HS-27A (cell line): Measurements from ENCODE around the gene SLC9A7.

Experiments
- DNase-seq: peaks from one replicate; pipeline ENCODE4 v3.0.0-alpha.2; 2012; ENCODE audit warnings: low read depth, missing footprints

Gene SLC9A7

DNA sequence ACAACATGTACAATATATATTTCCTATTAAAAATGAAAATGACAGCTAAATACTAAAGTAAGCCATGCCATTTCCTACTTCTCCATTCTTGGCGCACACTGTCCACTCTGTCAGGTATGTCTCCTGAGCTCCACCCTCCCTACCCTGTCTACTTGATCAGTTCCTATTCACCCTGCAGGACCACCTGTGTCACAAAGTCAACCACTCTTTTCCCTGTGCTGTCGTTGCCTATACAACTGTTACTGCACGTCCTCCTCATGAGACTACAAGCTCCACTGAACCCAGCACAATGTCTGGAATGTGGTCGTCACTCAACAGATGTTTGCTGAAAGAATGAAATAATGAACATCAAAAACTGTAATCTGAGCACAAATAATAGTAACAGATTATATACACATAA lies 54.9 kb downstream of the SLC9A7 start:
- no peak for DNase-seq

DNA sequence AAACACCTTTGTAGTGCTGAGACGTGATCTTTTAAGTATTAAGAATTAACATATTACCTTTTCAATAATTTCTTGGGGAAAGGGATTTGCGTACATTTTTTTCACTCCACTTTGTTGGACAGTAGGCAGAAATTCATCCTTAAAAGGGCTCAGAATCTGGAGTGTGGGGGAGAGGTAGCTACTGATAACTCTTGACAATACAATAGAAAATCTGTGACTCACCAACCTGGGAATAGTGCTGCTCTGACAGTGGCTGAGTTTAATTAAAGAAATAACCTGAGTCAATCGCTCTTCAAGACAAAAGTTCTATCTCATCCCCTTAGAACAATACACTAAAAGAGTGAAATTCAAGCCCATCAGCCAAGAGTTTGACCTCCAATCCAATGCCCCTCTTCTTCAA lies 60.2 kb downstream of the SLC9A7 start:
- no peak for DNase-seq

DNA sequence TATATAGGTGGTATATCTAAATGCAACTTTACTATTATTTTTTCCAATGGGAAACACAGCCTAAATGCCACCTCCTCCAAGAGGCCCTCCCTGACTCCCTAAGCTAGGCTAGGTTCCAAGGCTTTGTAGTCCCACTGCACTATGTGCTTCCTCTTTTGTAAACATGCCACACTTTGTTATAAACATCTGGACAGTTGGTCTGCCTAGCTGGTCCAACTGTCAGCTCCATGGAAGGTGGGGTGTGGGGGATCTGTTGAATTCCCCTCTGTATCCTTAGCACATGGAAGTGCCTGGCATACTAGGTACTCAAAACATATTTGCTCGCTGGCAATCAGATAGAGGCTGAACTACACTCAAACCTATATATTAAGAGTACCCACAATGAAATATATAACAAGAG lies 63.4 kb downstream of the SLC9A7 start:
- DNase-seq = no peak

DNA sequence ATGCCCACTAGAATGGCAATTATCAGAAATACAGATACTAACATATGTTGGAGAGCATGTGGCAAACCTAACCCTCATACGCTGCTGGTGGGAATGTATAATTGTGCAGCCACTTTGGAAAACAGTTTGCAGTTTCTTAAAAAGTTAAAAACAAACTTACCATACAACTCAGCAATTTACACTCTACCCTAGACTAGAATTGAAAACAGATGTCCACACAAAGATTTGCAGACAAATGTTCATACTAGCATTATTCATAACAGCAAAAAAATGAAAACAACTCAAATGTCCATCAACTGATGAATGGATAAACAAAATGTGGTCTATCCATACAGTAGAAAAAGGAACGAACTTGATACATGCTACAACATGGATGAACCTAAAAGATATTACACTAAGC lies 64.4 kb downstream of the SLC9A7 start:
- DNase-seq = no peak

DNA sequence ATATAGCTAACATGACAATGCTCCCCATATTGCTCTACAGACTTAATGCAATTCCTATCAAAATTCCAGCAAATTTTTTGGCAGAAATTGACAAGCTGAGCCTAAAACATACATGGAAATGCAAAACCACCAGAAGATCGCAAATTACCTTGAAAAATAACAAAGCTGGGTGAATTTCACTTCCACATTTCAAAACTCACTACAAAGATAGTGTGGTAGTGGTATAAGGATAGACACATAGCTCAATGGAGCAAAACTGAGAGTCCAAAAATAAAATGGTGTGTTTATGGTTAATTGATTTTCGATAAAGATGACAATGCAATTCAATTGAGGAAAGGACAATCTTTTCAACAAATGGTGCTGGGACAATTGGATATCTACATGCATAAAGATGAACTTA lies 65.8 kb downstream of the SLC9A7 start:
- DNase-seq = no peak

DNA sequence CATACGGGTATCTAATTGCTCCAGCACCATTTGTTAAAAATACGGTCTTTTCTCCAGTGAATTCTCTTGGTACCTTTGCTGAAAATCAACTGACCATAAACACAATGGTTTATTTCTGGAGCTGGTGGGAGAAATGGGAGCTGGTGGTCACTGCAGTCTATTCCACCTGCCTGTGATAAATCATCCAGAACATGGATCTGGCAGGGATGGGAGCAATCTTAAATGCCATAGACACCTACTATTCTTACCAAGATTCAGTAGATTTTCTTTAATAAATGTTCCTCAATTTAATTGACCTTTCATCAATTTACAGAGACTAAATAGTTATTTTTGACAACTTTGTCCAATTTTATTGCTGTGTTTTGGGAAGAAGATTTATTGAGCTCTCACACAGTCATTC lies 68.1 kb downstream of the SLC9A7 start:
- no peak for DNase-seq

DNA sequence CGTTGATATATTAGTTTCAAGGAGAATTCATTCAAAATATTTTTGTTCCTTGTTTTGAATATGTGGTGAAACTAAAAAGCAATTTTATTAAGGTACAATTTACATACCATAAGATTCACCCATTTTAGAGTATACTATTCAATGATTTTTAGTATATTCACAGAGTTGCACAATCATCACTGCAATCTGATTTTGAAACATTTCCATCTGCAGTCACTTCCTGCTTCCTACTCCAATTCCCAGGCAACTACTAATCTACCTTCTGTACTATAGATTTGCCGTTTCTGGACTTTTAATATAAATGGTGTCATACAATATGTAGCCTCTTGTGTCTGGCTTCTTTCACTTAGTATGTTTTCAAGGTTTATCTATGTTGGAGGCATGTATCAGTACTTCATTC lies 71.3 kb downstream of the SLC9A7 start:
- DNase-seq = no peak

DNA sequence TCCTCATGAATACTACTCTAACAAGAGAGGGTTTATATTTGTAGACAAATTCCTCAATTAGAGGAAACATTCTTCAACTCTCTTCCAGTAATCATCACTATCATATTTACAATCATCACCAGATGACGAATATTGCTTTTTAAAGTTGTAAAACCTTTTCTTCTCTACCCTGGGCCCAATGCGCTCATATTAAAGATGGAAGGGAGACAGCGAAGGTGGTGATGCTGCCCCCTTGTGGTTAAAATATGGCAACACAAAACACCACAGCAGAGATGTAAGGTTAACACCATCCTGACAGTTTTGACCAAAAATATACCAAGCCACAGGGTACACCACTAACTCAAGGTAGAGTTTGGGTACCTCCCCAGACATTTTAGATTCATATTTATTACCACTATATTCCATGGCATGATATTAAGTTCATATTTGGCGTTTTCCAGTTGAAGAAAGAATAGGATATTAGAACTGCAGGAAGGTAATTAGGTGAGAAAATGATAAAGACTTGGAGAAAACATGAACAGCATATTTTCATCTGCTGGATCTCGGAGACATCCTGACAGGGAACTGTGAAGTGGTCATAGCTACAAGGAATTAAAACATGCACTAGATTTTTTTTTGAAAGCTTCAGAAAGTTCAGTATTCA lies 72.8 kb downstream of the SLC9A7 start:
- DNase-seq = no peak

DNA sequence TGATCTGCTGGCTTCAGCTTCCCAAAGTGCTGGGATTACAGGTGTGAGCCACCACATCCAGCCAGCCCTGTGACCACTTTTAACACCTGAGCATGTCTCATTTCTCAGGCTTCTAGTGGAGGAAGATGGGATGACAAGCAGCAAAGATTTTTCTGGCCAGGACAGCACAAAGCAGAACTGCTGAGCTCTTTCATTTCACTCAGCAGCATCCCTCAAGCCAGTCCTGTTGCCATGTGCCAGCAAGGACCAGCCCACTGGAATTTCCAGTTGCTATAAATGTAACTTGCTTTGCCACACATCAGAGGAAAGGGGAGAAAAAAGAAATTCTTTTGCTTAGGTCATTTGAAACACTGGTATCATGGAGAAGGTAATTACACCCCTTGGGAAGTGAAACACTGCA lies 75.9 kb downstream of the SLC9A7 start:
- DNase-seq = no peak

DNA sequence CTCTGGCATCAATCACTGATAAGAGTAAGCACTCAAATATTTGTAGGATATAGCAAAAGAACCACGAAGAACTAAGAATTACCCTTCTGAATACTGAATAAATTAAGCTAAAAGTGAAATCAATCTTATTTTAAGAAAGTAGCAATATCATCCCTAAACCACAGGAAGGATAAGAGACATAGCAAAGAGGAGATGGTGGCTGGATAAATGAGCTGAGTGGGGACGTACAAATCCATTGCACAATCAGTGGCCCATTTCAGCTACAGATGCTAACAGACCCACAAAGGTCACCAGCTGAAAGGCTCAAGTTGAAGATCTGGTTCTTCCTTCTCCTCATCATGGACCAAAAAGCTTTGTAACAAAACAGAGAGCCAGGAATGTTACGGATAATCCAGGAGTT lies 77.1 kb downstream of the SLC9A7 start:
- DNase-seq = no peak

DNA sequence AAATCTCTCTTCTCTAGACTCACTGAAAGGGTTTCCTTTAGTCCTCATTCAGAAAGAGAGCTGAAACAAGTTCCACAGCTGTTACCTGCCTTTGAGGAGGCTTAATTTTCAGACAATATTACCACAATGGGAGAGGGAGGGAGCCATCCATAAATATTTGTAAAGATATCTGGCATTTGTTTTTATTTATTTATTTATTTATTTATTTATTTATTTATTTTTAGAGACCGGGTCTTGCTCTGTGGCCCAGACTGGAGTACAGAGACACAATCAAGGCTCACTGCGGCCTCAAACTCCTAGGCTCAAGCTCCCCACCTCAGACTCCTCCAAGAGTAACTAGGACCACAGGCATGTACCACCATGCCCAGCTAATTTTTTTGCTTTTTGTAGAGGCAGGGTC lies 80.7 kb downstream of the SLC9A7 start:
- DNase-seq = no peak

DNA sequence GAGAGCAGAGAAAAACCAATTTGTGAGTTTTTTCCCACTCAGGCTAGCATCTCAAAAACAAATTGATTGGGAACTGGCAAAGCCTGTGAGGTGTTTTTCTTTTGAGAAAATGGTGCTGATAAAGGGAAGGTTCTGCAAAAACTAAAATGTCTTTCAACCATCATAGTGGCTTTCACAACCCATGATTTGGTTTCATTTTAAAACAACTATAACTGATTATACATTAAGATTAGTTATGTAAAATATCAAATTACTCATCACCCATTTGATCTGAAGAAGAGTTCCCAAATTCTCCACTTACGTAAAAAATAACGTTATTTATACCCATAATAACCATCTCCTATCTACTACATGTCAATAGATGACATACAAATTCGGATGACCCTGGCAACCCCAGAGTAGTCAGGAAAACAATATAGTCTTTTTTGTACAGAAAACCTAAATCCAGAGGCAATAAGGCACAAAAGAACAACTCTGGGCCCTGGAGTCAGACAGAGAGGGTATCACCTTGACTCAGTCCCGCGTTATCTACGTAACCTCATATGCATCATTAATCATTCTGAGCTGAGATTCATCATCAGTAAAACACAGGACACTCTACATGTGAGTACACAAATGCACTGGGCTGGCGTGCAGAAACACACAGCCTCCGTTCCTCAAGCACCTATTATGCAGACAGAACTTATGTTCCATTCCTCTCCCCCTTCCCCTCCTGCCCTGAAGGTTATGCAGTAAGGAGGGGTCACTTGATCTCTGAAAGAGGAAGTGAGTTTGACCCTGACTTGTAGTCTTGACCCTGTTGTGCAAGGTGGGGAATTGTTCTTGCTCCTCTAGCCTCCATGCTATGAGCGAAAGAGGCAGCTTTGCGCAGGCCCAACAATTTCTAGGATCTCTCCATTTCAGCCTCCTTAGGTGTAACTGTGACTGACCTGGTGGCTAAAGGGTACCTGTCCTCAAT lies 82.2 kb downstream of the SLC9A7 start:
- no peak for DNase-seq

DNA sequence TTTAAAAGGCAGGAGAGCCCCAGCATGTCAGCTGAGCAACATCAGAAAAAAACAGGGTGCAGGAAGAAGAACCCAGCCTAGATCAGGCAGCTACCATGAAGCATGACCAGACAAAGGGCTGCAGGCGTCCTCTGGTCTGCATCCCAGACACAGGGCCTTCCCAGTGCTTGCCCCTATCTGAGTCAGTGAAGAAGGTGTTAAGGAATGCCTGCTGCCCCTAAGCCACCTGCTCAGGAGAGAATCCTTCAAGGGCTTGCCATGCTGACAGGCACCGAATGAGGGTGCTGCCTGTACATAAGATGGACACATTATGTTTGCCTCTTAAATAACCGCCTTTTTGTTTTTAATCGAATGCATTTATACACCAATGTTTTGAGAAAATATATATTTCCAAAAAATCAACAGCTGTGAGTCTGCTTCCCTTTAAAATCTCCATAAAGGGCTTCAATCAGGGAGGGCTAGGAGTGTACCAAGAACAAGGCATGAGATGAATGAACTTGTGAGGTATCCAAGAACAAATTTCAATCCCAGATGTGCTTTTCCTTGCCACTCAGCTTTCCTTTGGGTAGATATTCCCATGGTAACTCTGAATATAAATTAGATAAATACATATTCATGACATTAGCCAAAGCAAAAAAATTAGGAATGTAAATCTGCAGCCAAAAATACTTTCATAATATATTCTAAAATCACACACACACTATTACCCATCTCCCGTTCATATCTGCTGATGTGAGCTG lies 85.1 kb downstream of the SLC9A7 start:
- DNase-seq = no peak

DNA sequence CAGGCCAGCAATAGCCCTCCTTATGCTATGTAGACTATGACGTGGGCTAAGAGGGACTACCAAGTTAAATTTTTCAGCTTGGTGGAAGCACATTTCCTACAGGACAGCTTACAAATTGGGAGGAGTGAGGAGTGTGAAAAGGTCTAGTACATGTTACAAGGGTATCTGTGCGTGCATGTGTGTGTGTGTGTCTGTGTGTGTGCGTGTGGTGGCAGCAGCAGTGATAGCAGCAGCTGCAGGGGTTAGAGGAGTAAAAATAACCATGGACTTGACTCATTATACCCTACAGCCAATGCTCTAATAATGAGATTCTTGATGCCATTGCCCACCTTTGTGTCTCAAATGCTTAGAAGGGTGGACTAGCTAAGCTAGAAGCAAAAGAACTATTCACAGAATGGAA lies 88.6 kb downstream of the SLC9A7 start:
- no peak for DNase-seq

DNA sequence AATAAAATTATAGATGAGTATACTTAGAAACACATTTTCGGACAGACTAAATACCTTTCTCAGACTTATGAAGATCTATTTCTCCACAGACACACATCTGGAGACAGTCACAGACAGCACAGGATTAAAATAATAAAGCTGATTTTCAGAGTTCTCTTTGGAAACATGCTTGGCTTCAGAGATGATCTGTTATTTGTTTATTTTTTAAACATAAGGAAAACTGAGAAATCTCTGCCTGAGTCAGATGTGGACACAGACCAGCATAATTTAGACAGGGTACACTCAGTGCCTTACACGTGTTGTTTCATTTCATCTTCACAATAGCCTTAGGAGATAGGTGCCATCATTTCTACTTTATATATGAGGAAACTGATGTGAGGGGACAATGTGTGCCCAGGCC lies 92.1 kb downstream of the SLC9A7 start:
- no peak for DNase-seq

DNA sequence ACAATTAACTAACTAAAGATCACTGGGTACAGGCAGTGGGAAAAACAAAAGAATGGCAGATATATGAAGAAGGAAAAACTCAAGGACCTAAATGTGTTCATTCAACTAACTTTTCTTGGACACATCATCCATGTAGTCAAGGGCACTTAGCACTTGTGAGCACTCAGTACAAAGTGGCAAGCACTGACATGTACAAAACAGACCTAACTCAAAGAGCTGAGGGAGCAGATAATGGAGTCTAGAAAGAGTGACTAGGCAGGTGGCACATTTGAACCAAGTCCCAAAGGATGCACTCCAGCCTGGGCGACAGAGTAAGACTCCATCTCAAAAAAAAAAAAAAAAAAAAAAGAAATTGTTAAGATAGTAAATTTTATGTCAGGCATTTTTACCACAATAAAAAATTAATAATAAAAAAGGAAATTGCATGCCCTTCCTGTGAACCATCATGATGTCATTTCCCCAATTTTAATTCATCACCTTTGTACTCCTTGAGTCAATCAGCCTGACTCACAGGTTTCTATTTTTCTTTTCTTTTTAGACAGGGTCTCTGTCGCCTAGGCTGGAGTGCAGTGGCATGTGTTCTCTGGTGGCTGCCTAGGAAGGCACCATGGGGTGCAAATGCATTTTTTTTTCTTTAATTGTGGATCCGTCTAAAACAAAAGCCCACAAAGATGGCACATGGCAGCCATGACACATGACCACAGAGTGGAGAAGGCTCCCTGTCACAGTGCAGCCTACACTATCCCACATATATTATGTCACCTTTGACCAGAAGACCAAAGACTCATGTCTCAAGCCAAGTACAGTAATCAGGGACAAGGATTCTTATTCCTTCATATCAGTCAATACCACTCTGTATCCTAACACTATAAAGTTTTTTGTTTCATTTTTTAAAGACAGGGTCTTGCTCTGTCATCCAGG lies 93.4 kb downstream of the SLC9A7 start:
- DNase-seq = no peak

DNA sequence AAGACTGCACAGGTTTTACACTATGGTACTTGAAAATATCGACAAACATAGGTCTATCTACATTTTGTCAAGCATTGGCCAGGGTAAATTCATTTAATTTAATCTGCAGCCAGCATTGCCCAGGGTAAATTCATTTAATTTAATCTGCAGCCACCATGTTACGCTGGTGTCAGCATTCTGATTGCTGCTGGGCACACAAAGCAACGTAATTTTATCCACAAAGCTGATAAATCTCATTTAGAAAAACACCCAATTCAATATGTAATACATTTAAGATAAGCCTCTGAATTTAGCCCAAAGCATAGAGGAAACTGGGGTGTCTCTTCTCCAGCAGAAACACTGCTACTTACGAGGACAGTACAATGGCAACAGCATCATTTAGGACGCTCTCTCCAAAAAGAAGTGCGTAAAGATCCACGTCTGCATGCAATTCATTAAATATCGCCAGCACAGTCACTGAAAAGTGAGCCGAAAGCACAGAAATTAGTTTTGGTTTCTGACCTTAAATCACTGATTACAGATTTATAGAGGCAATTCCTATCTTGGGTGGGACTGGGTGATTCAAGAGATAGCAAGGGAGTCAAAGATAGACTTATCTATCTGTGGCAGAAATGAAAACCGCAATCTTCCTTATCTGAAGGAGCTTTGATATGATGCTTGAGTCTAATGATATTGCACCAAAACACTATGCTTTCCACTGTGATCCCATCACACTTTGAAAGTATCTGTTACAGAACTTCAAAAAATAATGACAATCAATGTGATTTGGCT lies 96.5 kb downstream of the SLC9A7 start:
- no peak for DNase-seq

DNA sequence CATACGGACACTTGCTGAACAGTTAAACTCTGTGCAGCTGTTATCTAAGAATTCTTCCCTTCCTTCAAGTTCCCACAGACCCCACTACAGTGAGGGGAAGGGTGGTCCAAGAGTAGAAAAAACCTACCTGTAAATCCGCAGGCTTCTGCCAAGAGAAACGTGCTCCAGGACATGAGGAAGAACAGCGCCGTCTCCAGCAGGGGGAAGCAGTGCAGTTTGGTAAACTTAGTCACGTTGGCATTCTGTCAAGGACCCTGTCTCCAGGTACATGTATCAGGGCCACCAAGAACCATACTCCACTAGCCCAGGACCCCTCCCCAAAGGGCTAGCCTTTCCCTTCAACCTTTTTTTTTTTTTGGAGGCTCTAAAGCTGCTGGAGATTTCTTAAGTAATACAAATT lies 105.4 kb downstream of the SLC9A7 start:
- DNase-seq = no peak

DNA sequence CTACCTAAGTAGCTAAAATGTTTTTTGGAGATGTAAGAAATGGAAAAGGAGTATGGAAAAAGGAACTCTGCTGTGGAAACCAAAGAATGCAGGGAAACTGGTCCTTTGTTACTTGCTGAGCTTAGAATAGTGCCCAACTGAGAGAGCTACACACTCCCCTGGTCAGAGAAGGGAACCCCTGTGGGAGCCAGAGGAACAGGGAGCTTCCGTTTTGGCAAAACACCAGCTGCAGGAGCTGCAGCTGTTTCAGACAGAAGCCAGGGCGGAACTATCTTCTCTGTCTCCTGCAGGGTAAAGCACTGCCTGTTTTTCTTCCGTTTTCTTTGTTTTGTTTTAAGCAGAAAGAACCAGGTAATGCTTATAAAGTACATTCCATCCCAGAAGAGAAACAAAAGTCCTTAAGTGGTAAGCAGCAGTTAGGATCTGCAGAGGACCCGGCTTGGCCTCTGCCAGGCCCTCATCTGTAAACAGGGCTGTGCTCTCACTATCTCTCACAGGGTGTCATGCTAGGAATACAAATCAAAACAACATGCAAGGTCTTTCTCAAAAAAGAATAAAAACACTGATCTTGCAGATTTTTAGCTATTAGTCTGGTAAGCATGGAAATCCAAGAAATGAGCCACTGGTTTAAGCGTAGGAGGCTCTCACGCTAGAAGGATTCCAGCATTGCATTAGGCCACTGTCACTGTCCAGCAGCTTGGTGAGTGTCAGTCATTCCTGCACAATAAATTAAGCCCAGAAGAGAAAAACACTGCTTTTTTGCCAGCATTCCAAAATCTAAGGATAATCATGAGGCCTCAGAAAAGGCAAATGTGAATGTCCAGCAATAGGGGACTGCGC lies 109.3 kb downstream of the SLC9A7 start:
- no peak for DNase-seq

DNA sequence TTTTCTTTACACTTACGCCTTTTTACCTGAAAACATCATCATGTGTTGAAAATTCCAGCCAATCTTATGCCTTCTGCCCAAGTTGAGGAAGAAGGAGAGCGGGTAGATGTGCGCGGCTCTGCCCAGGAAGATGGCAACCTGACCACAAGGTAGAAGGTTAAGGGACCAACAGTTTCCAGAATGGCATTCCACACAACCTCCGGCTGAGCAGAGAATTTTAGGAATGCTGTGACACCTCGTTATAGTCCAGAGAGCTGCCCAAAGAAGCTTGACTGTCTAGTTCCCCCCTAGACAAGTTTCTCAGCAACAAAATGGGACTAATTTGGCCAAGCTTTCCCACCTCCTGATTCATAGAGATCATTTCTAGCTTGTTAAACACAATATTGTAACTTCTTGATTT lies 110.3 kb downstream of the SLC9A7 start:
- no peak for DNase-seq
